ENCODE measurements around the gene S100P. TPM values are rescaled to one million over a fixed set of nuclear protein-coding genes. Genes with fewer than 3 reads are reported as not detected.
"Not testable (repeated sequence)": the region's sequence is repeated elsewhere in the genome, so short reads cannot be mapped to it uniquely, and the experiment has no call there.

Gene S100P
- total RNA-seq, 1 donor from 2014 or later: not detected

DNA sequence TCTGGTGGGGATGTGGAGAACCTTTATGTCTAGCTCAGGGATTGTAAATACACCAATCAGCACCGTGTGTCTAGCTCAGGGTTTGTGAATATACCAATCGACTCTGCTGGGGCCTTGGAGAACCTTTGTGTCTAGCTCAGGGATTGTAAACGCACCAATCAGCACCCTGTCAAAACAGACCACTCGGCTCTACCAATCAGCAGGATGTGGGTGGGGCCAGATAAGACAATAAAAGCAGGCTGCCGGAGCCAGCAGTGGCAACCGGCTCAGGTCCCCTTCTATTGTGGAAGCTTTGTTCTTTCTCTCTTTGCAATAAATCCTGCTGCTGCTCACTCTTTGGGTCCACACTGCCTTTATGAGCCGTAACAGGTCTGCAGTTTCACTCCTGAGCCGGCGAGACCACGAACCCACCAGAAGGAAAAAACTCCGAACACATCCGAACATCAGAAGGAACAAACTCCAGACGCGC is 20.5 kb upstream of the S100P start:
- not testable (repeated sequence) for DNase-seq (ENCODE audit: low read depth)

DNA sequence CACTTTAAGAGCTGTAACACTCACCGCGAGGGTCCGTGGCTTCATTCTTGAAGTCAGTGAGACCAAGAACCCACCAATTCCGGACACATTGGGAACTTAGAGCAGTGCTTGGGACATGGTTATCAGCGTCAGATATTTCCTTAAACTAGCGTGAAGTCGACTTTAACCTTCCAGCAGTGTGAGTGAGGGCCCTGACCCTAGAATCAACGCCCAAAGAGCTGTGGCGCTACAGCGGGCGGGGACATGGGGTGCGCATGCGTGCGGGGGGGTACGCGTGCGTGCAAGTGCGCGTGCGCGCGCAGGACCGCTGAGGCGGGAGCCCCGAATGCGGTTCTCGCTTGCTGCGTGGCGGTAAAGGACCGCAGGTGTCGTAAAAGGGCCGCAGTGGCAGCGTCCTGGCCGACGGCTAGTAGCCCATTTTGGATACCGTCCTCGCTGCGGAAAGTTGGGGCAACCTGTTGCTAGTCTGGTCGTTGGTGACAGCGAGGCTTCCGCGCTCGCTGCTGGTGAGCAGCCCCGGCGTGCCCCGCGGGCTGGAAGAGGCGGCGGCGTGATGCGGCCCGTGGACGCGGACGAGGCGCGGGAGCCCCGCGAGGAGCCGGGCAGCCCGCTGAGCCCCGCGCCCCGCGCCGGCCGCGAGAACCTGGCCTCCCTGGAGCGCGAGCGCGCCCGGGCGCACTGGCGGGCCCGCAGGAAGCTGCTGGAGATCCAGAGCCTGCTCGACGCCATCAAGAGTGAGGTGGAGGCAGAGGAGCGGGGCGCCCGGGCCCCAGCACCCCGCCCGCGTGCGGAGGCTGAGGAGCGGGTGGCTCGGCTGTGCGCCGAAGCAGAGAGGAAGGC is 19.8 kb upstream of the S100P start:
- DNase-seq (ENCODE audit: low read depth): peak; percentile 89

DNA sequence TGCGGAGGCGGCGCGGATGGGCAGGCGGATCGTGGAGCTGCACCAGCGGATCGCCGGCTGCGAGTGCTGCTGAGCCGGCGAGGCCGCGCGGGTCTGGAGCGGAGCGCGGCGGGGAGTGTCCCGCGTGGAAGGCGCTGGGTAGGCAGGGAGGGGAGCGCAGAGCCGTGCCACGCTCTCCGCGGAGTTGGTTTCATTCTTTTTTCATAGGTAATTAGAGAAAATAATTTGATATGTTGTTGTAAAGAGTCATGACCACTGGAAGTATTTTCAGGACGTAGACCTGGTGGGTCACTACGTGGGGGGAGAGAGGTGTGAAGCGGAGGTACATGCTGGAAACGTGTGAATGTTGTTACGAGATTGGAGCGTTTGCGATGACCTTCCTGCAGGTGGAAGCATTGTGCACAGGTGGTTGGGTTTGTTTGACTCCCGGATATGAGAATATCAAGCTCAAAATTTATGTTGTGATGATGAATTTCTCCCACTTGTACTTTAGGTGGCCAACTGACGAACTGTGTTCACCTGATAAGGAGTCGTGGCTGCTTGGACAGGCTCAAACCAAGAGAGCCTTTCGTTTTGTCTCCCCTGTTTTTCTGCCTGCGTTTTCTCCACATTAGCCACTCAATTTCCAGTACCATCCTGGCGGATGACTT is 19.1 kb upstream of the S100P start:
- DNase-seq (ENCODE audit: low read depth): peak; percentile 63

DNA sequence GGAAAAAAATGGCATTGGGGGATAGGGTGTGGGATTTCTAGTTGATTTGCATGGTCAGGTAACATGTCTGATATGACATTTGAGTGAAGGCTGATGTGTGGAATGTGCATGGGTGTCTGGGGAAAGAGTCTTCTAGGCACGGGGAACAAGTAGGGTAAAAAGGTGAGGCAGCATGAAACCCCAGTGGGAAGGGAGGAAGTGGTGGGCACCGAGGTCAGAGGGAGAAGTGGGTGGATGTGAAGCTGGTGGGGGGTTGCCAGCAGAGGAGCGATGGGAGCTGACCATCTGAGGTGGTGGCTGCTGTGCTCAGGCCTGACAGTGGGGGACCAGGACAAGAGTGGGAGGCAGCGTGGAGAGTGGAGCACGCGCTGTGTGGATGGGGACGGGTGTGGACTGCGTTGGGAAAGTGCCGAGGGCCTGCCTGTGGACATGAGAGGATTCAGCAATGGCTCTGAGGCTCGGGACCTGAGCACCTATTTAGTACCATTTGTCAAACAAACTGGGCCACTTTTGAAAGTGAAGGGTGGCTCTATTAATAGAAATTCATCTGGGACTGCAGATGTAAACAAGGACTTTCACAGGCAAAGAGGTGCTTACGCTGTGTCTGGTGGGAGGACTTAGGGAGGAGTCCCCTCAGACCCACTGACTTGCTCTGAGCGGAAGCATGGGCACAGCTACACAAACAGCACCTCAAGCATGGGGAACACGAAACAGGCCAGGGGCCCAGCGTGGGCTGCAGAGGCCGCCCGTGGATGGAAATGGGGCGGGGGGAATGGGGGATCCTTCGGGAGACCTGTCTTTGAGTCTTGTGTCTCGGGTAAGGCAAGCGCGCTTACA is 16.7 kb upstream of the S100P start:
- DNase-seq (ENCODE audit: low read depth): no peak

DNA sequence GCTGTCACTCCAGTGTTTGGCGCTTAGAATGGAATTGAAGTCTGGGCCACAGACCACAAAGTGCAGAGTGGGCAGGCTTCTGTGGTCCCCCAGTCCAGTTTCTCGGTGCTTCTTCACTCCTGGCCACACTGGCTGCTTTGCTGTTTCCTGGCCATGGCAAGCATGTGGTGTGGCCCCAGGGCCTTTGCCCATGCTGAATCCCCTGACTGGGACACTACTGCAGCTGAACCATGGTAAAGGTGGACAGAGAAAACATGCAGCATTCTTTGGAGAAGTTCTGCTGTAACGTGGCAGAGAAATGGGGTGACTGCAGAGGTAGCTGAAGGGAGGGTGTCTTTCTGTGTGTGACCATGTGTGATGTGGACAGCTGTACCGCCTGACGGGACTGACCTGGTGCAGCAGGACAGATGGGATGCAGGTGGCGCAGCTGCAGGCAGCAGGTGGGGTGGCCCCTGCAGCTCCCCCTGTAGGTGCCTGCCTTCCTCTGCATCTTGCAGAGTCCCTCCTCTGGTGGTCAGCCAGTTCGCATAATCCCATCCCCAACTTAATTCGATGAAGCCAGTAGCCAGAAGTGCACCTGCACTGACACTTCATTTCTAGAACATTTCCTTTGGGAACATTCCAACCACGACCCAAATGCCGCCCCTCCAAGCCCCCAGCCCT is 13.2 kb upstream of the S100P start:
- DNase-seq (ENCODE audit: low read depth): no peak

DNA sequence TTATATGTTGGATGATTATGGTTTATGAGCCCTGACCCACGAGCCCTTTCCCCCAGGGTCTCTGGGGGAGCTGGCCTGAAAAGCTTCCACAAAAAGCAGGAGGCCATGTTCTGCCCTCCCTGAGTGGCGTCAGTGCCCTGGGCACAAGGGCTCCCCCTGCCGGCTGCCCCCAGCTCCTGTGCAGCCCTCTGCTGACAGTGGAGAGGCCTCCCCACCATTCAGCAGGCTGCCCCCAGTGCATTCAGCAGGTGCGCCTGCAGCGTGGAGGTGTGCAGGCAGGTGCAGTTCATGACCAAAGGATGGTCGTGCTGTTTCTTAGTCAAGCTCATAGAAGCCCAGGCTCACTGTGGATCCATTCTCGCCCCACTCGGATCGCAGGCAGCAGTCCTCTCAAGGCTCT is 12.5 kb upstream of the S100P start:
- DNase-seq (ENCODE audit: low read depth): no peak

DNA sequence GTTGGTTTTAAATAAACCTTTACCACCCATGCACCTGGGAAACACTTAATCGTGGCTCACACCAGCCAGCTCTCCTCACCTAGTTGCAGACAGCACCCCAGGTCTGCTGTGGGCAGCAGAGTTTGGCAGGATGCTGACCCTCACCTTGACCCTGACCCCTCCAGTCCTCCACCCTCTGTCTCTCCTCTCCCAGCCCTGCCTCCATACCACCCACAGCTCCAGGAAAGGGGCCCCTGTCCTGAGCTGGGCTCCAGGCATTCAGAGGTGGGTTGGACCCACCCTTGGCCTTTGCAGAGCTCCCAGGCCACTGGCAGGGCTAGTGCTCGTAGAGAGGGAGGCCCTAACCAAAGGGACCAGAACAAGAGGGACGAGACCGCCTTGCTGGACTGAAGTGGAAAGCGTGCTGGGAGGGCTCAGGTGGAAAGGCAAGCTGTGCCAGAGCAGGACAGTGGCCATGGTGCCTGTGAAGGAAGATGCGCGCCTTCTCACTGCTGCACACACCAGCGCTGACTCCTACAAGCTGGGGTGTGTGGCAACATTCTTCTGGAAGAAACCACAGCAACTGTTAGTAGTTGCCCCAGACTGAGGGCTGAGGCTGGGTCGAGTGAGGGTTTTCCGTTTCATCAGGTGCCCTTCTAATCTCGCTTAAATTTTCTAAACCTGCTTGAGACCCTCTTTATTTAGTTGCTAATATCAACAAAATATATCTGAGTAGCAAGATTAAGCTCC is 10.7 kb upstream of the S100P start:
- no peak for DNase-seq (ENCODE audit: low read depth)

DNA sequence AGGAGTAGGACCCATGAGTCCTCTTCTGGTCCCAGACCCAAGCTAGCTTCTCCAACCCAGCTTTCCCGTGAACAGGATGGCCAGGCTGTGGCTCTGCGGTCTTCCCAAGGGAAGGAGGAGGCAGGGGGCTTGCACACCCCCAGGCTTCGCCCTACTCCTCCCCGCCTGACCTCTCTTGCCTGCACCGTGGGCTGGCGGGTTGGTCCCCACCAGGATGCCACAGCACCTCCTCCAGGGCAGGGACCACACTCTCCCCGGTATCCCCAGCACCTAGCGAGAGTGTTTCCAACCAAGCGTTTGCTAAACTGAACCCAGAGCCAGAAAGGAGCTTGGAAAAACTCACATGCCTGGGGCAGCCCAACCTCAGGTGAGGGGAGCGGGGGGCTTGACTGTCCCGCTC is 9.0 kb upstream of the S100P start:
- DNase-seq (ENCODE audit: low read depth): no peak

DNA sequence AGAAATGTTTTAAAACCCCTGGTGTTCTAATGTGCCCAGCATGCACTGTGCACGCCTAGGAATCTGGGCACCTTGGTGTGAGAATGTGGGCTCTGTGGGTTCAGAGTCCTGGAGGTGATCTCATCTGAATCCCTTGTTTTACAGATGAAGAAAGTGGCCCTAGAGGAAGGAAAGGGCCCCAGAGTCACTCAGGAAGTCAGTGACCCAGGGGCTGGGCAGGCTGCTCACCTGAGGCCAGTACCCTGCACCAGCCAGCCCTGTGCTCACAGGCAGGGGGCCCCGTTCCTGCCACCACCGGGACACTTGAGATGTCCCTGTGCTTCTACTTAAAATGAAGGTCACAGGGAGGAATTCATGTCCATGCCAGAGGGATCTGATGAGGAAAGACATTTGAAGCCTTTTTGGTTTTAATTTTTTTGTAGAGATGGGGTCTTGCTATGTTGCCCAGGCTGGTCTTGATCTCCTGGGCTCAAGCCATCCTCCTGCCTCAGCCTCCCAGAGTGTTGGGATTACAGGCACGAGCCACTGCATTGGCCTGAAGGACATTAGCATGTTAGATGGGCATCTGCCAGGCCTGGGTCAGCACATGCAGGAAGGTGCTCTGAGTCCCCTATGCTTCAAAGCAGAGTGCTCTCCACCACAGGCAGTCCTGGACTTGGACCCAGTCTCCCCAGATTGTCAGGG is 7.4 kb upstream of the S100P start:
- no peak for DNase-seq (ENCODE audit: low read depth)

DNA sequence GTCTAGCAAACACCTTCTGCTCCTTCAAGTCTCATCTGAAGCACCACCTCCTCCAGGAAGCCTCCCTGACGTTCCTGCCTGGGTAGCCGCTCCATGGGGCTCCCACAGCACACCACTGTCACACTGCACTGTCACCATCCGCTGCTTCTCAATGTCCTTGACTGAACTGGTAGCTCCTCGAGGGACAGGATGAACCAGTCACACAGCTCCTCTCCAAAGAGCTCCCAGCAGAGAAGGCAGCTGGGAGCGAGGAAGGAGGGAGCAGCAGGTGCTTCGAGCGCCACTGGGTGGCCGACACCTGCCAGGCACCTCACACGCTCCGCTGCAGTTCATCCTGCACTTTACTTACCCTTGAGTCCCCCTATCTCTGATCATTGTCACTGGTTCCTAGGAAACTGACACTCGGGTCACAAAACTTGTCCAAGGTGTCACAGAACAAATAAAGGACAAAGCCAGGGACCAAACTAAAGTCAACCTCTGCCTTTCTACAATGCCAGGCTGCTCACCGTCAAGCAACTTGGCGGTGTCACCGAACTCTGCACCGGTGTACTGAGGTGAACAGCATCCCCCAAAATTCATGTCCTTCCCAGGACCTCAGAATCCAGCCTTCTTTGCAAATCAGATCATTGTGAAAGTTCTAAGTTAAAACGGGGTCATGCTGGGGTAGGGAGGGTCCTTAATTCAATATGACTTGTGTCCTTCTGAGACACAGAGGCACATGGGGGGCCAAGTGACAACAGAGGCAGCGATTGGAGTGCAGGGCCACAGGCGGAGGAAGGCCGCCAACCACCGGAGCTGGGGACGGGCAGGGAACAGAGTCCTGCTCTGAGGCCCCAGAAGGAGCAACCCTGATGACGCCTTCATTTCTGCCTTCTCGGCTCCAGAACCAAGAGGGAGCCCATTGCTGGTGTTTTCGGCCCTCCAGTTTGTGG is 5.5 kb upstream of the S100P start:
- DNase-seq (ENCODE audit: low read depth): no peak

DNA sequence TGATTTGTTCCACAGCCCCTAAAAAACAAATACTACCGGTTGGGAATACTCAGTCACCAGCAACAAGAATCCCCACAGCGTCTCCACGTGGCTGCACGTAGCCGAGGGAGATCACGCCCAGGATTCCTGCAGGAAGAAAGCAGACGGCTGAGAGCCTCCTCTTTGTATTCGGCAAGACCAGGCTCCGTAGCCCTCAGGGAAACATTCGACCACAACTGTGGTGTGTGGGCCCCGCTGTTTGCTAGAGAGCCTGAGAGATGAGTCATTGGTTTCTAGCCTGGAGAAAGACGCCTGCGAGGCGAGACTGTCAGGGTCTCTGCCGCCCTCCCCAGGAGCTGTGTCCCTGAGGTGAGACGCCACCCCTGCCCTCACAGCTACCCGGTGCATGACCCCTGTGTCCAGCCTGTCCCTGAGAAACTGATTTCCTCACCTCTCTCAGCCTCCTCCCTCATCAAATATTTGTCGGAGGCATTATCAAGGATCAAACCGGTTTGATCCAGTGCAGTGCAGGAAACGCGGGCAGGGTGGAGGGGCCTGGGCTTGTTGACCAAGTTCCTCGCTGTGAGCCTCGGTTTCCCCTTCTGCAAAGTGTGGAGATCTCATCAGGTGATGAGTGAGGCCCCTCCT is 4.7 kb upstream of the S100P start:
- DNase-seq (ENCODE audit: low read depth): peak; percentile 84

DNA sequence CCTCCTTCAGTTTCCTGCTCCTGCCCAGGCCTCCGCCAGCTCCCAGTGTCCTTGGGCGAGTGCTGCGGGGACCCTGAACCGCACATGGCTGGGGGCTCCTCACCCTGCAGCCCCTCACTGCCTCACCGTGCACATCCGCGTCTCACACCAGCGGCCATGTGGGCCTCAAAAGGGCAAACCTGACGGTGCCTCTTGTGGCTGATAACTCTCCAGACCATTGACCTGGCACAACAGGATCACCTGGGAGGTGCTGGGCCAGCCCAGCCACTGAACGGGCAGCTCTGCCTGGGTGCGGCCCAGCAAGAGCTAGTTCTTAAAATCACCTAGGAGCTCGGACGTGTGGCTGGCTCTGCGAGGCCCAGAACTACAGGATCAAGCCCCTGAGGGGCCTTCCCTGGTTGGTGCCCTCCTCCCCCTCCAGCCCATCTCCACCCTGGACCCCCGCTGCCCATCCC is 4.1 kb upstream of the S100P start:
- DNase-seq (ENCODE audit: low read depth): no peak

DNA sequence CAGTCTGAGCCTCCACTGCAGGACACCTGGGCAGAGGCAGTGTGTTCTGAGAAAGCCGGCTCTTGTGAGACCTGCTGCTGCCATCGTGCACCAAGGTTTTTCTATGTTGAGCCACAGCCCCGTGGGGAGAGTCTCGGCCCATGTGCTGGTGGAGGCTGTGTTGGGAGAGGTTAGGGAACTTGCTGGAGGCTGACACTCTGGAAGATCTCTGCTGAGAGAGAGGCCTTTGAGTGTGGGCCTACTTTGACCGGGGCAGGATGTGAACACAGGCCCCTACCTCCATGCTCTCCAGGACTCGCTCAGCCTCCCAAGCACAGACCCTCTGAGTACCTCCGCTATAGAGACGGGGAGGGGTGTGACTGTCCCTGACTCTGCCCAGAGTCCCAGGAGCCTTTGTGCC is 1.3 kb upstream of the S100P start:
- no peak for DNase-seq (ENCODE audit: low read depth)

DNA sequence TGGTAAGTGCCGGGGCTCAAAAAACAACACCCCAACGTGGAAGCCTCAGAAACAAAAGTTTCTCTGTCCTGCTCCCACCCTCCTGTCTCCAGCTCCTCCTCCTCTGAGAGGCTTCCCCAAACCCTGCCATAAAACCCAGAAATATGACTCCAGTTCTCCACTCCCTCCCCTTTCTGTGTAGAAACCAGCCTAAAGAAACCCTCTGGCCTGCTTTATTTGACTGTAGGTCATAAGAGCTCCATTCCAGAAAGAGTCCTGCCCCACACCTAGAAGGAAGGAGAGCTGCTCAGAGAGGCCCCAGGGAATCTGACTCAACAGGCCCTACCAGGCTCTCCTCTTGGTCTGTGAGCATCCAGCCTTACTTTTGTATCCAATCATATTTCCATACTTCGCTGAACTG is 872 bp upstream of the S100P start:
- no peak for DNase-seq (ENCODE audit: low read depth)

DNA sequence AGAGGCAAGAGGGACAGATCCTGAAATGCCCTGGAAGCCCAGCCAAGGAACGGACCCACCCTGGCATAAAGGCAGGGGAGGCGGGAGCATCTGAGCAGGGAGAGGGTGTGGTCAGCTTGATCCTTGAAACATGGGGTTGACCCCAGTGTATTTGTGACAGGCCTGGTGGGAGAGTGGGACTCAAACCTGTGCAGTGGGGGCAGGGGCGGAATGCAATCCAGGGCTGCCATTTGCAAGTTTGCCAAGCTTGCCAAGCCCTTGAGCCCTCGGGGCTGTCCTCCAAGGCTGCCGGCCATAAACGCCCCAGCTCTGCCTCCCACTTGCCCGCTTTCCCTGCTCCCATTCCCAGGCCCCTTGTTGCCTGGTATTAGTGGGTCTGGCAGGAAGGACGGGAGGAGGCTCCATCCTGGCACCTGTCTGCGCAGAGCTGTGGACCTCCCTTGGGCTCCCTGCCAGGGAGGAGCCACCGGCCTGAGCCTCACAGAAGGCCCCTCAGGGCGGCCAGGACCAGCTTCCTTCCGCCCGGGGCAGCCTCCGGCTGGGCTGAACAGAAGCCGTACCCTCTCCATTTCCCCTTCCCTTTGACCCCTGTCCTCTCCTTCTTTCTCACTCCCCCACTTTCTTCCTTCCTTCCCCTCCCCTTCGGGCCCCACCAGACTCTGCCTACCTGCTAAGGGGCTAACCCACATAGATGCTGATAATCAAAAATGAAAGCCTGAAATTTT is 661 bp downstream of the S100P start:
- no peak for DNase-seq (ENCODE audit: low read depth)

DNA sequence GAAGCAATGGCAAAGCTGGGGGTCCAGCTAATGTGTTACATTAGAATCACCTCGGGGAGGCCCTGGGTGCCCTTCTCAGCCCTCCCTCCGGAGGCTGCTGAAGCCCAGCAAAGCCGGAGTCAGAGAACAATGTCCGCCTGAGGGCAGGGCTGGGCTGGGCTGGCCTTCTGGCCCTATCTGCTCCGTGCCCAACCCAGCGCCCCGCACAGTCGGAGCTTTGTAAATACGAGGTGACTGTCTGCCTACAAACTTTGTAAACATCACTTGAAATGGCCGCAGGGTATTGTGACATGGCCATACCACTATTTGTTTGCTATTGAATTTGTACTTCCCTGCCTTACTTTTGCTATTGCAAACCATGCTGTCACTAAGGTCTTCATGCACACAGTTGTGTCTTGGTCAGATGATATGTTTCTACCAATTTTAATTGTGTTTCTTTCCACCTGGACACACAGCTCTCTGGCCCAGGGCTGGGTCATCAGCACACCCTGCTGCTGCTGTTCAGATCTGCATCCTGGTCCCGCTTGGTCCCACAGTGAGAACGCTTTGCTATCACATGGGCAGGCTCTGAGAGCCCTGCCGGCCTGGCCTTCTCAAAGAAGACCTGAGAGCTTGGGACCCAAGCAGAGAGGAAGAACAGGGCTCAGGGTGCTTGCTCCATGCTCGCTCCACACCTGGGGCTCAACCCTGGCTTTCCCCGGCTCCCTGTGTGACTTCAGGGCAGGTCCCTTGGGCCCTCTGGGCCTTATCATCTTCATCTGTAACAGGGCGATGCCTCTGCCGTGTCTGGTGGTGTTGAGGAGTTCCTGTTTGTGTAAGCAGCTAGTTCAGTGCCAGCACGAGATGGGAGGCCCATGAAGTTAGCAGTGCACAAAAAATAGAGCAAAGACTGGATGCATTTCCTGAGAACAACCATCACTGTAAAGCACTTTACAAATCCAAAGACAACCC is 2.3 kb downstream of the S100P start:
- no peak for DNase-seq (ENCODE audit: low read depth)

DNA sequence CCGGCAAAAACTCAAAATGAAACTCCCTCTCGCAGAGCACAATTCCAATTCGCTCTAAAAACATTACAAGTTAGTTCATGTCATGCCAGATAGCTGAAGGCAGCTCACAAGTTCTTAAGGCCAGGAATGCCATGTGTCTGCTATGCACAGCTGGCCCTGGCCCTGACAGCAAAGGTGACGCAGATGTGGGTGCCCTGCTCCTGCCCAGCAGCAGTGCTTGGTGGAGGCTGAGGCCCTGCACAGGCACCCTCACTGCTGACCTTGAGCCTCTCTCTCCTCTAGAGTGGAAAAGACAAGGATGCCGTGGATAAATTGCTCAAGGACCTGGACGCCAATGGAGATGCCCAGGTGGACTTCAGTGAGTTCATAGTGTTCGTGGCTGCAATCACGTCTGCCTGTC is 2.9 kb downstream of the S100P start:
- no peak for DNase-seq (ENCODE audit: low read depth)
